ENCODE results near the gene NCKAP5.
"Not testable (repeated sequence)": the region's sequence is repeated elsewhere in the genome, so short reads cannot be mapped to it uniquely, and the experiment has no call there.

The NCKAP5 gene

GRCh38 chr2:133480707-133481429, 87.4 kb downstream of the NCKAP5 start:
- CTCF ChIA-PET: no interaction called here
- Histone ChIP-seq H3K36me3 (ENCODE audit: control insufficient read depth in 4 of 4, insufficient read depth in 4 of 4, low read length in 3 of 4) (no peaks in the 10 kb centered on the region), H3K27ac (ENCODE audit: insufficient read depth in 1 of 2, low read depth in 1 of 2, low read length in 2 of 2, poor library complexity in 1 of 2, severe bottlenecking in 2 of 2) (no peak overlapping the region), H3K9me3 (ENCODE audit: control extremely low read depth in 1 of 5, control insufficient read depth in 4 of 5, insufficient read depth in 2 of 5, low read depth in 1 of 5, low read length in 4 of 5) (no peaks in the 10 kb centered on the region), H3K27me3 (replicated peaks in 2 of 5; ENCODE audit: control insufficient read depth in 4 of 5, insufficient read depth in 5 of 5, low read length in 4 of 5) (peaks cover 0 to 2% (median 0%) of the 10 kb centered on the region in 5 experiments), H3K4me3 (ENCODE audit: control insufficient read depth in 1 of 7, extremely low read depth in 1 of 7, insufficient read depth in 4 of 7, low read depth in 2 of 7, low read length in 6 of 7) (no peak overlapping the region), H3K4me1 (ENCODE audit: control extremely low read depth in 1 of 4, control insufficient read depth in 4 of 4, insufficient read depth in 4 of 4, low read length in 3 of 4) (no peaks in the 10 kb centered on the region)
- DNase-seq: no peak
- POLR2A ChIA-PET: no interaction called here
- 93% methylated on average over 6 of the region's 7 CpGs for WGBS (ENCODE audit: insufficient coverage)

DNA sequence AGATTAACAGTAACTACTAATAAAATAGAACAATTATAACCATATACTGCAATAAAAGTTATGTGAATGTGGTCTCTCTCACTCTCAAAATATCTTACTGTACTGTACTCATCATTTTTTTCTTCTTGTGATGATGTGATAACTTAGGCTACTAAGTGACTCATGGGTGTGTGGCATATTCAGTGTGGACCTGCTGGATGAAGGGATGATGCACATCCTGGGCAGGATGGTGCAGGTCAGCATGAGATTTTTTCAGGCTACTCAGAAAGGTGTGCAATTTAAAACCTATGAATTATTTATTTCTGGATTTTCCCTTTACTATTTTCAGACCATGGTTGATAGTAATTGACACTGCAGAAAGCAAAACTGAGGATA, 90.7 kb downstream of the NCKAP5 start:
- Histone ChIP-seq H3K36me3 (ENCODE audit: control insufficient read depth in 4 of 4, insufficient read depth in 4 of 4, low read length in 3 of 4) (no peaks in the 10 kb centered on the region), H3K27me3 (replicated peaks in 2 of 5; ENCODE audit: control insufficient read depth in 4 of 5, insufficient read depth in 5 of 5, low read length in 4 of 5) (no peaks in the 10 kb centered on the region), H3K4me1 (ENCODE audit: control extremely low read depth in 1 of 4, control insufficient read depth in 4 of 4, insufficient read depth in 4 of 4, low read length in 3 of 4) (no peaks in the 10 kb centered on the region), H3K27ac (ENCODE audit: insufficient read depth in 1 of 2, low read depth in 1 of 2, low read length in 2 of 2, poor library complexity in 1 of 2, severe bottlenecking in 2 of 2) (no peak overlapping the region), H3K9me3 (ENCODE audit: control extremely low read depth in 1 of 5, control insufficient read depth in 4 of 5, insufficient read depth in 2 of 5, low read depth in 1 of 5, low read length in 4 of 5) (no peaks in the 10 kb centered on the region), H3K4me3 (ENCODE audit: control insufficient read depth in 1 of 7, extremely low read depth in 1 of 7, insufficient read depth in 4 of 7, low read depth in 2 of 7, low read length in 6 of 7) (no peak overlapping the region)
- ChIA-PET POLR2A (no interaction called here), CTCF (no interaction called here)
- no peak for DNase-seq

GRCh38 chr2:133476931-133477615, 91.2 kb downstream of the NCKAP5 start:
- Histone ChIP-seq H3K27me3 (replicated peaks in 2 of 5; ENCODE audit: control insufficient read depth in 4 of 5, insufficient read depth in 5 of 5, low read length in 4 of 5) (no peaks in the 10 kb centered on the region), H3K4me3 (ENCODE audit: control insufficient read depth in 1 of 7, extremely low read depth in 1 of 7, insufficient read depth in 4 of 7, low read depth in 2 of 7, low read length in 6 of 7) (no peak overlapping the region), H3K9me3 (ENCODE audit: control extremely low read depth in 1 of 5, control insufficient read depth in 4 of 5, insufficient read depth in 2 of 5, low read depth in 1 of 5, low read length in 4 of 5) (no peaks in the 10 kb centered on the region), H3K27ac (ENCODE audit: insufficient read depth in 1 of 2, low read depth in 1 of 2, low read length in 2 of 2, poor library complexity in 1 of 2, severe bottlenecking in 2 of 2) (no peak overlapping the region), H3K4me1 (ENCODE audit: control extremely low read depth in 1 of 4, control insufficient read depth in 4 of 4, insufficient read depth in 4 of 4, low read length in 3 of 4) (no peaks in the 10 kb centered on the region), H3K36me3 (ENCODE audit: control insufficient read depth in 4 of 4, insufficient read depth in 4 of 4, low read length in 3 of 4) (no peaks in the 10 kb centered on the region)
- no peak for DNase-seq
- ChIA-PET POLR2A (no interaction called here), CTCF (no interaction called here)
- 98% methylated on average over 3 of the region's 3 CpGs for WGBS (ENCODE audit: insufficient coverage)

DNA sequence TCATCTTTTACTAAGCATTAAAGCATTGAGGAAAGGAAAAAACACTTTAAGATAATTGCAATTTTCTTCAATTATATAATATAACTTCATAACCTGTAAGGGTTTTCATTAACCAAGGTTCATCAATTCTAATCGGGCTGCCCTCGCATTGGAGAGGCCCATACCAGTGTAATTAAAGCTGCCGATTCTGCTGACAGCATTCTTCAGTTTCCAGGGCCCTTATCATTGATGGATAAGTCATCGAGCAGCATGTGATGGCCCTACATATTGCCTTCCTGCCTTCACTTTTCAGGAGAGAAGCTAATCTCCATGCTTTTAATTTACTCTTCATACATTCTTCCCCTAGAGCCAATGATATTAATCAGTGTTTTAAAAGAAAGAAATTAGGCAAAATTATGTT, 92.0 kb downstream of the NCKAP5 start:
- no peaks in the 10 kb centered on the region for H3K27me3 ChIP-seq (replicated peaks in 2 of 5; ENCODE audit: control insufficient read depth in 4 of 5, insufficient read depth in 5 of 5, low read length in 4 of 5)
- no peaks in the 10 kb centered on the region for H3K36me3 ChIP-seq (ENCODE audit: control insufficient read depth in 4 of 4, insufficient read depth in 4 of 4, low read length in 3 of 4)
- WGBS (ENCODE audit: insufficient coverage): 86% methylated on average over 4 of the region's 4 CpGs
- no peak overlapping the region for H3K4me3 ChIP-seq (ENCODE audit: control insufficient read depth in 1 of 7, extremely low read depth in 1 of 7, insufficient read depth in 4 of 7, low read depth in 2 of 7, low read length in 6 of 7)
- POLR2A ChIA-PET: no interaction called here
- no peaks in the 10 kb centered on the region for H3K9me3 ChIP-seq (ENCODE audit: control extremely low read depth in 1 of 5, control insufficient read depth in 4 of 5, insufficient read depth in 2 of 5, low read depth in 1 of 5, low read length in 4 of 5)
- CTCF ChIA-PET: no interaction called here
- H3K4me1 ChIP-seq (ENCODE audit: control extremely low read depth in 1 of 4, control insufficient read depth in 4 of 4, insufficient read depth in 4 of 4, low read length in 3 of 4): no peaks in the 10 kb centered on the region
- DNase-seq: no peak
- no peak overlapping the region for H3K27ac ChIP-seq (ENCODE audit: insufficient read depth in 1 of 2, low read depth in 1 of 2, low read length in 2 of 2, poor library complexity in 1 of 2, severe bottlenecking in 2 of 2)

GRCh38 chr2:133475610-133476009, 92.7 kb downstream of the NCKAP5 start:
- H3K36me3 ChIP-seq (ENCODE audit: control insufficient read depth in 4 of 4, insufficient read depth in 4 of 4, low read length in 3 of 4): no peaks in the 10 kb centered on the region

GRCh38 chr2:133470446-133470845, 97.8 kb downstream of the NCKAP5 start:
- DNase-seq; H3K4me3 ChIP-seq (ENCODE audit: control insufficient read depth in 1 of 7, extremely low read depth in 1 of 7, insufficient read depth in 4 of 7, low read depth in 2 of 7, low read length in 6 of 7); H3K36me3 ChIP-seq (ENCODE audit: control insufficient read depth in 4 of 4, insufficient read depth in 4 of 4, low read length in 3 of 4); H3K4me1 ChIP-seq (ENCODE audit: control extremely low read depth in 1 of 4, control insufficient read depth in 4 of 4, insufficient read depth in 4 of 4, low read length in 3 of 4); H3K27me3 ChIP-seq (replicated peaks in 2 of 5; ENCODE audit: control insufficient read depth in 4 of 5, insufficient read depth in 5 of 5, low read length in 4 of 5); H3K9me3 ChIP-seq (ENCODE audit: control extremely low read depth in 1 of 5, control insufficient read depth in 4 of 5, insufficient read depth in 2 of 5, low read depth in 1 of 5, low read length in 4 of 5); H3K27ac ChIP-seq (ENCODE audit: insufficient read depth in 1 of 2, low read depth in 1 of 2, low read length in 2 of 2, poor library complexity in 1 of 2, severe bottlenecking in 2 of 2); POLR2A ChIA-PET; CTCF ChIA-PET: not testable (repeated sequence)
- WGBS (ENCODE audit: insufficient coverage): no CpG with 5 or more reads among the region's 13 CpGs

More at GRCh38 chr2:133475610-133476009, 92.7 kb downstream of the NCKAP5 start:
- Histone ChIP-seq H3K4me3 (ENCODE audit: control insufficient read depth in 1 of 7, extremely low read depth in 1 of 7, insufficient read depth in 4 of 7, low read depth in 2 of 7, low read length in 6 of 7) (no peak overlapping the region), H3K27ac (ENCODE audit: insufficient read depth in 1 of 2, low read depth in 1 of 2, low read length in 2 of 2, poor library complexity in 1 of 2, severe bottlenecking in 2 of 2) (no peak overlapping the region), H3K27me3 (replicated peaks in 2 of 5; ENCODE audit: control insufficient read depth in 4 of 5, insufficient read depth in 5 of 5, low read length in 4 of 5) (no peaks in the 10 kb centered on the region), H3K9me3 (ENCODE audit: control extremely low read depth in 1 of 5, control insufficient read depth in 4 of 5, insufficient read depth in 2 of 5, low read depth in 1 of 5, low read length in 4 of 5) (no peaks in the 10 kb centered on the region), H3K4me1 (ENCODE audit: control extremely low read depth in 1 of 4, control insufficient read depth in 4 of 4, insufficient read depth in 4 of 4, low read length in 3 of 4) (no peaks in the 10 kb centered on the region)
- CTCF ChIA-PET: no interaction called here
- no peak for DNase-seq
- POLR2A ChIA-PET: no interaction called here

DNA sequence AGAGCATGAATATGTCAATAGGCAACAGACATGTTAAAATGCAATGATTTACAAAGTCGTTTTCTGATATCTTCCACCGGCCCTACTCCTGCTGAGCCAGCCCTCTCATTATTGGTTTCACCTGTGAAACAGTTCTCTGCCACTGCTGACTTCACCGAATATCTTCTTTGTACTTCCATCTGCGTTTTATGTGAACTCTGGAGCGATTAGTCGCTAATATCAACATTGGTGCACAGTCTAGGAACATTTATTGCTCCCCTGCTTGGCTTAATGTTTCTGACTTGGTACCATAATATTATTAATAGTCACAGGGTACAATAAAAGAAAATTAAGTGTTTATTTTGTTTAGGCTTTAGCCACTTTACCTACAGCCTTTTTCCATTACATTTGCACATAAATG, 105.5 kb downstream of the NCKAP5 start:
- ChIA-PET CTCF (no interaction called here), POLR2A (no interaction called here)
- Histone ChIP-seq H3K27ac (ENCODE audit: insufficient read depth in 1 of 2, low read depth in 1 of 2, low read length in 2 of 2, poor library complexity in 1 of 2, severe bottlenecking in 2 of 2) (no peak overlapping the region), H3K27me3 (replicated peaks in 2 of 5; ENCODE audit: control insufficient read depth in 4 of 5, insufficient read depth in 5 of 5, low read length in 4 of 5) (no peaks in the 10 kb centered on the region), H3K9me3 (ENCODE audit: control extremely low read depth in 1 of 5, control insufficient read depth in 4 of 5, insufficient read depth in 2 of 5, low read depth in 1 of 5, low read length in 4 of 5) (no peaks in the 10 kb centered on the region), H3K36me3 (ENCODE audit: control insufficient read depth in 4 of 4, insufficient read depth in 4 of 4, low read length in 3 of 4) (no peaks in the 10 kb centered on the region), H3K4me1 (ENCODE audit: control extremely low read depth in 1 of 4, control insufficient read depth in 4 of 4, insufficient read depth in 4 of 4, low read length in 3 of 4) (no peaks in the 10 kb centered on the region), H3K4me3 (ENCODE audit: control insufficient read depth in 1 of 7, extremely low read depth in 1 of 7, insufficient read depth in 4 of 7, low read depth in 2 of 7, low read length in 6 of 7) (no peak overlapping the region)
- 89% methylated on average over 6 of the region's 6 CpGs for WGBS (ENCODE audit: insufficient coverage)
- DNase-seq: no peak

Measured in common myeloid progenitor, CD34-positive (primary cell).